Uterus (tissue), 4 donors: ENCODE measurements around the gene TSKU. TPM values are rescaled to one million over a fixed set of nuclear protein-coding genes. Genes with fewer than 3 reads are reported as not detected.

ENCODE experiments used
- DNase-seq, 2 donors: peaks; one replicate each; pipeline ENCODE4 v3.0.0-alpha.2; 2019 to 2020
- H3K27ac ChIP-seq, 2 donors: fragments of 200-600 bp; sonication (generic); 1 replicate in 1 of 2; 2 replicates in 1 of 2; pipeline ENCODE4 v1.5.1; 2016 to 2018
- H3K27me3 ChIP-seq, 2 donors: fragments of 200-600 bp; sonication (generic); one replicate each; pipeline ENCODE4 v1.5.1; 2018 to 2019; ENCODE audit warnings: control low read depth in 1 of 2
- H3K36me3 ChIP-seq, 2 donors: fragments of 200-600 bp; sonication (generic); one replicate each; pipeline ENCODE4 v1.5.1; 2019; ENCODE audit warnings: control low read depth in 1 of 2
- H3K4me1 ChIP-seq, 2 donors: fragments of 200-600 bp; sonication (generic); one replicate each; pipeline ENCODE4 v1.5.1; 2018 to 2019; ENCODE audit warnings: control low read depth in 1 of 2
- H3K4me3 ChIP-seq, 2 donors: fragments of 200-600 bp; sonication (generic); 1 replicate in 1 of 2; 2 replicates in 1 of 2; pipeline ENCODE4 v1.5.1; 2018 to 2019; ENCODE audit warnings: mild to moderate bottlenecking in 1 of 2
- H3K9me3 ChIP-seq, 2 donors: fragments of 200-600 bp; sonication (generic); one replicate each; pipeline ENCODE4 v1.5.1; 2019; ENCODE audit warnings: control low read depth in 1 of 2
- POLR2A ChIP-seq, 2 donors: fragments of 450-650 bp; IDR thresholded peaks; one replicate each; pipeline ENCODE4 v1.6.1; 2016; ENCODE audit warnings: antibody characterized with exemption in 2 of 2, mild to moderate bottlenecking in 1 of 2, moderate library complexity in 1 of 2
- intact Hi-C: fragments of 100-400 bp; cut with DNase I; formaldehyde crosslinking; loops from one replicate; pipeline ENCODE4 v1.15.1; 2023; ENCODE audit warnings: low total_unique reads
- total RNA-seq, 4 donors: library from RNA; depleted of rRNA in 3 of 4; stranded (reverse); fragments of >200 nt in 3 of 4; gene quantifications; one replicate each; pipeline versions ENCODE4 v1.1.0 to v1.2.4, GENCODE V29; 2014 to 2023
- TF ChIP-seq, protein P1 (sequence below), 4 experiments: fragments of 200-600 bp in 2 of 4; fragments of 450-650 bp in 2 of 4; sonication (generic) in 2 of 4; IDR thresholded peaks; one replicate each; pipeline ENCODE4 v1.5.1; 2016 to 2019; ENCODE audit warnings: antibody characterized with exemption in 4 of 4, mild to moderate bottlenecking in 2 of 4, moderate library complexity in 1 of 4
- donor health status: DM: yes; HTN: yes; CAD: no.

TSKU gene
- total RNA-seq, 4 donors from 2014 or later: 19.4 to 108 (median 27.4) TPM

DNA sequence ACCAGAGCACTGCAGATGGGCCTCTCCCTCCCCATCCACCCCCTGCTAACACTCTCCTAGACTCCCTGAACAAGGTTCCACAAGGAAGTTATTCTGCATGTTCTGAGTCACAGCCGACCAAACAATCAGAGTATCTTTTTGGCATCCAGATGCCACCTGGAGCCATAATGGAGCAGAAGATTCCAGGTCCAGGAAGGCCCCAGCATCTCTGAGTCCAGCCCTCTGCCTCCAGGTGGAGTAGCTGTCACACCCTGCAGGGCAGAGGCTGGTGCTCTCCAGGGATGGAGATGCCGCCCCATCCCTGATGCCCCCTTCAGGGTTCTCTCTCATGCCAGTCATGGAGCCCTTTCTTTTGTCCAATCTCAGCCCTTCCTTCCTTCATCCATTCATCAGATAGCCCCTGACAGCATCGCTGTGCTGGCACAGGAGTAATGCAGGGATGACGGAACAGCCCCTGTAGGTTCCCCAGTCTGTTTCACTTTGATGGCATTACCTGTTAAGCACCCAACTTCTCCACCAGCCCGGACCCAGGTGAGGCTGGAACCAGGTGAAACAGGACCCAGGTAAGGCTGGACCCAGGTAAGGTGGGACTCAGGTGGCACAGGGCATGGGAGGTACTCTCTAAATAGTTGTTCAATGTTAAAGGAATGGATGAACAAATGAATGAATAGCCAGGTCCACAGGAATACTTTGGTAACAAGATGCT, 20.1 kb upstream of the TSKU start:
- no peak for DNase-seq
- H3K27ac ChIP-seq: peak overlapping the region; percentile 45 to 50
- H3K9me3 ChIP-seq: no peaks in the 10 kb centered on the region
- H3K27me3 ChIP-seq: no peaks in the 10 kb centered on the region
- TF ChIP-seq, protein P1, sequence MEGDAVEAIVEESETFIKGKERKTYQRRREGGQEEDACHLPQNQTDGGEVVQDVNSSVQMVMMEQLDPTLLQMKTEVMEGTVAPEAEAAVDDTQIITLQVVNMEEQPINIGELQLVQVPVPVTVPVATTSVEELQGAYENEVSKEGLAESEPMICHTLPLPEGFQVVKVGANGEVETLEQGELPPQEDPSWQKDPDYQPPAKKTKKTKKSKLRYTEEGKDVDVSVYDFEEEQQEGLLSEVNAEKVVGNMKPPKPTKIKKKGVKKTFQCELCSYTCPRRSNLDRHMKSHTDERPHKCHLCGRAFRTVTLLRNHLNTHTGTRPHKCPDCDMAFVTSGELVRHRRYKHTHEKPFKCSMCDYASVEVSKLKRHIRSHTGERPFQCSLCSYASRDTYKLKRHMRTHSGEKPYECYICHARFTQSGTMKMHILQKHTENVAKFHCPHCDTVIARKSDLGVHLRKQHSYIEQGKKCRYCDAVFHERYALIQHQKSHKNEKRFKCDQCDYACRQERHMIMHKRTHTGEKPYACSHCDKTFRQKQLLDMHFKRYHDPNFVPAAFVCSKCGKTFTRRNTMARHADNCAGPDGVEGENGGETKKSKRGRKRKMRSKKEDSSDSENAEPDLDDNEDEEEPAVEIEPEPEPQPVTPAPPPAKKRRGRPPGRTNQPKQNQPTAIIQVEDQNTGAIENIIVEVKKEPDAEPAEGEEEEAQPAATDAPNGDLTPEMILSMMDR (IDR thresholded peaks at IDR 0.05): no peak
- no peak for TF ChIP-seq POLR2A (IDR thresholded peaks at IDR 0.05)
- H3K36me3 ChIP-seq: no peaks in the 10 kb centered on the region
- H3K4me1 ChIP-seq: peaks cover under 1 to 19% of the 10 kb centered on the region in 2 donors
- H3K4me3 ChIP-seq: no peak overlapping the region
- intact Hi-C loops: no loop called here

DNA sequence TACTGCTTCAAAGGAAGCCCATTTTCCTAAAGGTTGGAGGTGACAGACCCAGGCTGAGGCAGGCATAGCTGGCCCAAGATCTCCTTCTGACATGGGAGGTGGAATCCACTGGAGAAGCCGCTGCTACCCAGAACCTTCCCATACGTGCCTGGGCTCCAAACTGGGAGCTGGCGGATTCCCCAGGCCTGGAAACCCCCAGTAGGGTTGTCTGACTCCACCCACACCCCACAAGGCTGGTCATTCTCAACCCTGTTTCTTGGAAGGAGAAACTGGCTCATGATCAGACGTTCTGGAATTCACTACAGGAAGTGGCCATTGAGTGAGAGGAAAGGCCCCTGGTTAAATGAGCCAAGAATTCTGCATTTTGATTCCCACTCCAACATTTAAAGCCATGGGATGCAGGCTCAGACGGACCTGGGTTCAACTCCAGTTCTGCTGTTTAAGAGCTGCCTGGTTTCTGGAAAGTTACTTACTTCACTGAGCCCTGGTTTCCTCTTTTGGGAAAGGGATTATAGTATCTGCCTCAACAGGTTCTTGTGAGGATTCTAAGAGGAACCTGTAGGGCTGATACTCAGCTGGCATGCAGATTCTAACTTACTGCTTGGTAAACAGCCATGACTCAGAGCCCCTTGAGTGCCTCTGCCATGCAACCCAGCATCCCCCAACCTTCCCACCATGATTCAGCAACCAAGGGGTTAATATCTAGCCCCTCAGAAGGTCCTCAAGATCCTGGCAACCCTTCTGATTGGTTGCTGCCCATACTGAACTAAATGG, 19.4 kb upstream of the TSKU start:
- TF ChIP-seq POLR2A (IDR thresholded peaks at IDR 0.05): no peak
- TF ChIP-seq, protein P1 (IDR thresholded peaks at IDR 0.05): no peak
- peak in 1 of 2 donors; percentile 49 for DNase-seq
- Histone ChIP-seq H3K27ac (peak overlapping the region; percentile 45 to 50), H3K27me3 (no peaks in the 10 kb centered on the region), H3K4me3 (no peak overlapping the region), H3K4me1 (peaks cover 8 to 26% of the 10 kb centered on the region in 2 donors), H3K9me3 (no peaks in the 10 kb centered on the region), H3K36me3 (no peaks in the 10 kb centered on the region)
- intact Hi-C loops: no loop called here

DNA sequence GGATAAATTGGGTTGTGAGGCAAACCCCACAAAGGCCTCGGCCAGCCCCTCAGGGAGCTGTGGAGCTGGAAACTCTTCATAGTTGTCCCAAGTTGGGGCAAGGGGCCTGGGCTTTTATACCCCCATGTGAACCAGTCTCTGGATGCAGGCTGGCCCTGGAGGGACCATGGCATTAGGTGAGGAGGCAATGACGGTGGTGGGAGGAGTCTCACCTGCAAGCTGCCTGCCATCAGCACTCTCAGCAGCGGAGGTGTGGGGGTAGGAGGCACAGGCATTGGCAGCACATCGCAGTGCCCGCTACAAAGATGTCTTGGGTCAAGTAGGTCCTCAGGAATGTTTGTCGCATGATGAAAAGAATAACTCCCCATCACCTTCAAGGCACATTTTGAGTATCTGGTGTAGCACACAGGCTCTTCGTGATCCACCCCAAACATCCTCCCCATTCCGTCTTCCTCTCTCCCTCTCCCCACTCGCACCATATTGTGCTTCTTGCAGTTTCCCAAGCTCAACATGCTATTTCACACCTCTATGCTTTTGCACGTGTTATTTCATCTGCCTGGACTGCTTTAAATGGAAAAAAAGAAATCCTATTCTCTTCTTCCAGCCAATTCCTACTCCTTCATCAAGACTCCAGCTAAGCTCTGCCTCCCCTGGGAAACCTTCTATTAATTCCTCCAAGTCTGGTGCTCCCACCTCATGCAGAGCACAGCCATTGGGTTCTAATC, 18.1 kb upstream of the TSKU start:
- intact Hi-C loops: no loop called here
- no peaks in the 10 kb centered on the region for H3K27me3 ChIP-seq
- DNase-seq: no peak
- peaks cover 10 to 32% of the 10 kb centered on the region in 2 donors for H3K4me1 ChIP-seq
- H3K27ac ChIP-seq: no peak overlapping the region
- no peak overlapping the region for H3K4me3 ChIP-seq
- H3K36me3 ChIP-seq: no peaks in the 10 kb centered on the region
- H3K9me3 ChIP-seq: no peaks in the 10 kb centered on the region
- TF ChIP-seq, protein P1 (IDR thresholded peaks at IDR 0.05): no peak
- no peak for TF ChIP-seq POLR2A (IDR thresholded peaks at IDR 0.05)

DNA sequence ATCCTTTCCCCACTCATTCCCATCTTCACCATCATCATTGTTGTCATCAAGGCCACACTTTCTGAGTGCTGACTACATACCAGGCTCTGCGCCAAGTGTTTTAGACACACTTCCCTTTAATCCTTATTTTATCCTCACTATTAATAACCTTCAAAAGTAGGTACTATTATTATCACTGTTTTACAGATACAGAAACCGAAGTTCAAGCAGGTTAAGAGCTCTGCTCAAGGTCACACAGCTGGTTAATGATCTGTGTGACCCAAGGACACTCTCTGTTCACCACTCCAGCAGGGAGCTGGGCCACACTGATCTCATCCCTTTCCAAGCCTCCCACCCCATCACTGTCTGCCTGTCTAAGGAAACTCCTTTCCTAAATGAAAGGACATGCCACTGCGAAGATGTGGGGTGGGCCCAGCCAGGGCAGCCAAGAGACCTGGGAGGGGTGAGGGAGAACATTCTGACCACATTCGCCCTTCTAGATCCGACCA, 17.2 kb upstream of the TSKU start:
- no peak for DNase-seq
- TF ChIP-seq POLR2A (IDR thresholded peaks at IDR 0.05): no peak
- TF ChIP-seq, protein P1 (IDR thresholded peaks at IDR 0.05): no peak
- Histone ChIP-seq H3K36me3 (no peaks in the 10 kb centered on the region), H3K27ac (peak overlapping the region in 1 of 2 donors; percentile 21), H3K9me3 (no peaks in the 10 kb centered on the region), H3K4me1 (peaks cover 10 to 32% of the 10 kb centered on the region in 2 donors), H3K4me3 (no peak overlapping the region), H3K27me3 (no peaks in the 10 kb centered on the region)
- intact Hi-C loops: no loop called here
